GM18505 (cell line): ENCODE measurements around the gene DIP2C.
"Not testable (repeated sequence)": the region's sequence is repeated elsewhere in the genome, so short reads cannot be mapped to it uniquely, and the experiment has no call there.

Experiments used
- ATAC-seq: cut with Tn5 transposase; IDR thresholded peaks from one replicate; pipeline ENCODE4 v1.9.1; 2021; ENCODE audit not compliant: unreplicated experiment
- POLR2A ChIP-seq: IDR thresholded peaks from 4 replicates; pipeline ENCODE4 v1.6.1; 2011; ENCODE audit warnings: borderline replicate concordance; ENCODE audit not compliant: insufficient read depth, insufficient read length; ENCODE audit errors: extremely low read depth

DIP2C gene

GRCh38 chr10:613271-614138, 76.0 kb downstream of the DIP2C start:
- ATAC-seq: no peak
- no peak for TF ChIP-seq POLR2A

GRCh38 chr10:612696-613095, 76.8 kb downstream of the DIP2C start:
- ATAC-seq: no peak
- no peak for TF ChIP-seq POLR2A

- not testable (repeated sequence) for ATAC-seq
These were observed 78.7 kb downstream of the DIP2C start for GRCh38 chr10:610642-611305.

- no peak for TF ChIP-seq POLR2A
- no peak for ATAC-seq
These were observed 79.5 kb downstream of the DIP2C start for GRCh38 chr10:609868-610545.

- TF ChIP-seq POLR2A: no peak
- no peak for ATAC-seq
These were observed 80.2 kb downstream of the DIP2C start for GRCh38 chr10:609262-609658.

- TF ChIP-seq POLR2A: no peak
- no peak for ATAC-seq
These were observed 80.9 kb downstream of the DIP2C start for GRCh38 chr10:608331-609261.

GRCh38 chr10:607545-608185, 81.8 kb downstream of the DIP2C start:
- no peak for ATAC-seq
- TF ChIP-seq POLR2A: no peak

GRCh38 chr10:606762-607544, 82.5 kb downstream of the DIP2C start:
- TF ChIP-seq POLR2A: no peak

GRCh38 chr10:605632-606325, 83.7 kb downstream of the DIP2C start:
- ATAC-seq: no peak
- no peak for TF ChIP-seq POLR2A

More at GRCh38 chr10:606762-607544, 82.5 kb downstream of the DIP2C start:
- no peak for ATAC-seq

- ATAC-seq: no peak
- TF ChIP-seq POLR2A: no peak
These were observed 84.5 kb downstream of the DIP2C start for GRCh38 chr10:604716-605631.
